ENCODE data around the gene C14orf93. TPM values are rescaled to one million over a fixed set of nuclear protein-coding genes. Genes with fewer than 3 reads are reported as not detected.

C14orf93 gene
- total and polyA plus RNA-seq, 9 of the 15 experiments (the other 6 are each of a cell fraction or from before 2014, with no cell fraction given), result 2.2 to 22.4 (median 16.1) TPM

- no peak for TF ChIP-seq ZNF609 (CRISPR knock-in tag; IDR thresholded peaks at IDR 0.05; ENCODE audit: borderline replicate concordance)
- no peak for TF ChIP-seq TFAM (CRISPR knock-in tag; conservative IDR thresholded peaks at IDR 0.05)
- TF ChIP-seq ARID2 (IDR thresholded peaks at IDR 0.05), result peak; percentile 48; the same call in 1 of the 2 replicates
- TF ChIP-seq MBD1 (CRISPR knock-in tag; IDR thresholded peaks at IDR 0.05), result no peak
- TF ChIP-seq, protein P1, sequence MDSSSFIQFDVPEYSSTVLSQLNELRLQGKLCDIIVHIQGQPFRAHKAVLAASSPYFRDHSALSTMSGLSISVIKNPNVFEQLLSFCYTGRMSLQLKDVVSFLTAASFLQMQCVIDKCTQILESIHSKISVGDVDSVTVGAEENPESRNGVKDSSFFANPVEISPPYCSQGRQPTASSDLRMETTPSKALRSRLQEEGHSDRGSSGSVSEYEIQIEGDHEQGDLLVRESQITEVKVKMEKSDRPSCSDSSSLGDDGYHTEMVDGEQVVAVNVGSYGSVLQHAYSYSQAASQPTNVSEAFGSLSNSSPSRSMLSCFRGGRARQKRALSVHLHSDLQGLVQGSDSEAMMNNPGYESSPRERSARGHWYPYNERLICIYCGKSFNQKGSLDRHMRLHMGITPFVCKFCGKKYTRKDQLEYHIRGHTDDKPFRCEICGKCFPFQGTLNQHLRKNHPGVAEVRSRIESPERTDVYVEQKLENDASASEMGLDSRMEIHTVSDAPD (CRISPR knock-in tag; IDR thresholded peaks at IDR 0.05), result no peak
- no peak for TF ChIP-seq SP2 (IDR thresholded peaks at IDR 0.05; ENCODE audit: extremely low read depth, low read depth, low read length, poor library complexity, severe bottlenecking)
- no peak for TF ChIP-seq E2F5 (CRISPR knock-in tag; IDR thresholded peaks at IDR 0.05)
- peak in 1 of 2 experiments; percentile 75; a peak in 2 of 4 replicates for TF ChIP-seq RCOR1 (IDR thresholded peaks at IDR 0.05; ENCODE audit: borderline replicate concordance in 1 of 2, low read depth in 2 of 2, low read length in 2 of 2)
- TF ChIP-seq GABPB2 (CRISPR knock-in tag; conservative IDR thresholded peaks at IDR 0.05), result no peak
- TF ChIP-seq WHSC1 (IDR thresholded peaks at IDR 0.05; ENCODE audit: low read length), result no peak
- TF ChIP-seq SNRNP70 (optimal IDR thresholded peaks at IDR 0.05; ENCODE audit: low read depth, low read length), result no peak
- TF ChIP-seq HLTF (IDR thresholded peaks at IDR 0.05), result peak; percentile 87; the same call in 1 of the 2 replicates
- TF ChIP-seq ZBTB33 (CRISPR knock-in tag; IDR thresholded peaks at IDR 0.05), result peak; percentile 68; the same call in 1 of the 2 replicates
These were observed 48.1 kb upstream of the C14orf93 start (continued) for GRCh38 chr14:23057757-23058653.
